Adrenal gland (tissue), 12 donors: ENCODE results near the gene OR8B8. TPM values are rescaled to one million over a fixed set of nuclear protein-coding genes. Genes with fewer than 3 reads are reported as not detected.
"Not testable (repeated sequence)": the region's sequence is repeated elsewhere in the genome, so short reads cannot be mapped to it uniquely, and the experiment has no call there.

ENCODE experiments used
- DNase-seq, 7 donors: peaks; one replicate each; pipeline ENCODE4 v3.0.0-alpha.2; 2019 to 2020
- H3K27ac ChIP-seq, 5 donors: fragments of 200-600 bp; sonication (generic) in 4 of 5; 1 replicate in 3 of 5; 2 replicates in 2 of 5; pipeline versions ENCODE4 v1.5.1 to v1.8.0; 2016 to 2020; ENCODE audit warnings: mild to moderate bottlenecking in 1 of 5
- H3K27me3 ChIP-seq: fragments of 200-600 bp; 2 replicates; pipeline ENCODE4 v1.8.0; 2021
- H3K36me3 ChIP-seq, 2 donors: fragments of 200-600 bp; replicated peaks in 1 of 2; 1 replicate in 1 of 2; 2 replicates in 1 of 2; pipeline versions ENCODE4 v1.5.1 to v1.8.0; 2018 to 2022
- H3K4me1 ChIP-seq, 2 donors: fragments of 200-600 bp; replicated peaks in 1 of 2; 1 replicate in 1 of 2; 2 replicates in 1 of 2; pipeline versions ENCODE4 v1.5.1 to v1.8.0; 2018 to 2021
- H3K4me3 ChIP-seq, 4 donors: fragments of 200-600 bp; sonication (generic) in 3 of 4; one replicate each; pipeline ENCODE4 v1.5.1; 2016 to 2018
- H3K9me3 ChIP-seq, 3 donors: fragments of 200-600 bp; sonication (generic) in 1 of 3; replicated peaks in 1 of 3; 1 replicate in 2 of 3; 2 replicates in 1 of 3; pipeline versions ENCODE4 v1.5.1 to v1.8.0; 2016 to 2021
- CTCF ChIP-seq, 6 experiments: fragments of 450-650 bp in 4 of 6; fragments of 200-600 bp in 2 of 6; sonication (generic) in 1 of 6; IDR thresholded peaks; 1 replicate in 5 of 6; 2 replicates in 1 of 6; pipeline versions ENCODE4 v1.5.1 to v1.8.0; 2016 to 2021; ENCODE audit warnings: antibody characterized with exemption in 6 of 6, mild to moderate bottlenecking in 2 of 6, moderate library complexity in 1 of 6
- POLR2A ChIP-seq, 2 donors: fragments of 450-650 bp; IDR thresholded peaks; one replicate each; pipeline ENCODE4 v1.6.1; 2017; ENCODE audit warnings: antibody characterized with exemption in 2 of 2, mild to moderate bottlenecking in 2 of 2, moderate library complexity in 1 of 2
- WGBS, 4 donors: extraction: QIAGEN DNeasy Blood & Tissue Kit in 2 of 4; methylation state at CpG; one replicate each; pipeline versions ENCODE4 v1.1.5 to v1.1.7; 2013 to 2017; 5-methylcytosine and 5-hydroxymethylcytosine counted together
- intact Hi-C, 2 donors: fragments of 100-400 bp; cut with DNase I; formaldehyde crosslinking; loops; one replicate each; pipeline versions ENCODE4 v1.14.1 to v1.15.0; 2022 to 2023
- polyA plus RNA-seq, 3 donors: library from polyadenylated mRNA; stranded (reverse); fragments of 200-250 nt in 2 of 3; fragments of 350-450 nt in 1 of 3; fragmentation: Illumina TruSeq in 1 of 3; extraction: RNeasy Lipid Tissue Mini Kit (QIAGEN cat#74804) in 1 of 3; gene quantifications; one replicate each; pipeline ENCODE4 v1.2.3, GENCODE V29; 2013 to 2014
- total RNA-seq, 9 donors: library from RNA; depleted of rRNA in 4 of 9; stranded (reverse); fragments of >200 nt in 4 of 9; fragments of 120-200 nt in 1 of 9; fragmentation: NEBNext Ultra II Directional in 1 of 9; extraction: Animal tissue kit (Norgen Biotek cat#: 25700) in 1 of 9; gene quantifications; one replicate each; pipeline versions ENCODE4 v1.1.0 to v1.2.4, GENCODE V29; 2013 to 2023
- donor health status: healthy with polysubstance abuse.
- donor health status: Bipolar disorder and iron deficiency.
- donor health status: DM: yes; HTN: yes; CAD: no.
- donor health status: DM: no; HTN: no; CAD: no.
- donor health status: DM: no; HTN: no; CAD: no.
- donor health status: DM: yes; HTN: yes; CAD: no.

Gene OR8B8
- total and polyA plus RNA-seq, 12 donors, result not detected

- intact Hi-C loops, result no loop called here
- 75 to 82% (median 80%) methylated on average over 4 of the region's 4 CpGs for WGBS, 4 donors
- H3K4me1 ChIP-seq, result no peaks in the 10 kb centered on the region
Observed at GRCh38 chr11:124465368-124465767, 19.9 kb upstream of the OR8B8 start.

GRCh38 chr11:124463990-124464389 lies 18.5 kb upstream of the OR8B8 start:
- WGBS, 4 donors, result 52 to 70% (median 67%) methylated on average over 5 of the region's 5 CpGs

More at GRCh38 chr11:124465368-124465767, 19.9 kb upstream of the OR8B8 start:
- no peak overlapping the region for H3K27ac ChIP-seq
- no peak for DNase-seq
- no peak overlapping the region for H3K4me3 ChIP-seq
- TF ChIP-seq POLR2A (IDR thresholded peaks at IDR 0.05) (no peak), CTCF (IDR thresholded peaks at IDR 0.05) (no peak)
- no peaks in the 10 kb centered on the region for H3K36me3 ChIP-seq
- H3K27me3 ChIP-seq, result no peaks in the 10 kb centered on the region
- H3K9me3 ChIP-seq, result no peaks in the 10 kb centered on the region

GRCh38 chr11:124463324-124463723 lies 17.8 kb upstream of the OR8B8 start:
- Histone ChIP-seq H3K4me3 (no peak overlapping the region), H3K27me3 (no peaks in the 10 kb centered on the region), H3K36me3 (no peaks in the 10 kb centered on the region), H3K4me1 (no peaks in the 10 kb centered on the region), H3K27ac (no peak overlapping the region), H3K9me3 (no peaks in the 10 kb centered on the region)
- 47 to 94% (median 69%) methylated on average over 3 of the region's 3 CpGs for WGBS, 4 donors
- no peak for TF ChIP-seq POLR2A (IDR thresholded peaks at IDR 0.05)
- no peak for TF ChIP-seq CTCF (IDR thresholded peaks at IDR 0.05)
- DNase-seq, result no peak
- intact Hi-C loops, result no loop called here

More at GRCh38 chr11:124463990-124464389, 18.5 kb upstream of the OR8B8 start:
- no peaks in the 10 kb centered on the region for H3K4me1 ChIP-seq
- H3K27me3 ChIP-seq, result no peaks in the 10 kb centered on the region
- intact Hi-C loops, result no loop called here
- DNase-seq, result no peak
- no peak overlapping the region for H3K27ac ChIP-seq
- TF ChIP-seq CTCF (IDR thresholded peaks at IDR 0.05) (no peak), POLR2A (IDR thresholded peaks at IDR 0.05) (no peak)
- no peak overlapping the region for H3K4me3 ChIP-seq
- no peaks in the 10 kb centered on the region for H3K9me3 ChIP-seq
- no peaks in the 10 kb centered on the region for H3K36me3 ChIP-seq

GRCh38 chr11:124460459-124460858 lies 15.0 kb upstream of the OR8B8 start:
- intact Hi-C loops, result no loop called here
- no peak overlapping the region for H3K4me3 ChIP-seq
- no peak for DNase-seq
- TF ChIP-seq POLR2A (IDR thresholded peaks at IDR 0.05) (no peak), CTCF (IDR thresholded peaks at IDR 0.05) (no peak)
- WGBS, 4 donors, result 63 to 92% (median 78%) methylated on average over 1 of the region's 1 CpG
- no peaks in the 10 kb centered on the region for H3K4me1 ChIP-seq
- no peaks in the 10 kb centered on the region for H3K36me3 ChIP-seq
- H3K27me3 ChIP-seq, result no peaks in the 10 kb centered on the region
- H3K9me3 ChIP-seq, result no peaks in the 10 kb centered on the region
- no peak overlapping the region for H3K27ac ChIP-seq

- DNase-seq, intact Hi-C loops, H3K4me3 ChIP-seq, H3K27me3 ChIP-seq, H3K27ac ChIP-seq, H3K4me1 ChIP-seq, H3K9me3 ChIP-seq, H3K36me3 ChIP-seq: not testable (repeated sequence)
- 82 to 90% (median 83%) methylated on average over 7 of the region's 7 CpGs for WGBS, 4 donors
Observed at GRCh38 chr11:124459379-124459778, 13.9 kb upstream of the OR8B8 start.
